ENCODE results near the gene ZXDC. TPM values are rescaled to one million over a fixed set of nuclear protein-coding genes. Genes with fewer than 3 reads are reported as not detected.

The ZXDC gene
- total and polyA plus RNA-seq, 2 experiments from 2014 or later, result 6.1 to 19.2 TPM

GRCh38 chr3:126442856-126443242 lies 32.8 kb downstream of the ZXDC start:
- Histone ChIP-seq H3K4me3 (no peak overlapping the region), H3K27me3 (replicated peaks; ENCODE audit: insufficient read depth) (no peaks in the 10 kb centered on the region), H3K4me2 (ENCODE audit: unreplicated experiment) (no peak overlapping the region), H3K79me2 (ENCODE audit: insufficient read depth) (no peaks in the 10 kb centered on the region), H3K9me2 (ENCODE audit: insufficient read depth) (no peaks in the 10 kb centered on the region), H3K27ac (no peak overlapping the region), H3K4me1 (ENCODE audit: insufficient read depth) (no peaks in the 10 kb centered on the region), H2AFZ (no peak overlapping the region), H3K9me3 (ENCODE audit: low read depth) (no peaks in the 10 kb centered on the region), H3K9ac (no peak overlapping the region), H3K36me3 (ENCODE audit: low read depth) (no peaks in the 10 kb centered on the region), H4K20me1 (ENCODE audit: insufficient read depth) (no peaks in the 10 kb centered on the region), H3F3A (ENCODE audit: insufficient read depth) (no peaks in the 10 kb centered on the region)
- no peak for DNase-seq
- TF ChIP-seq EZH2phosphoT487 (IDR thresholded peaks at IDR 0.05; ENCODE audit: insufficient read depth, low read depth), result no peak
- no peak for TF ChIP-seq EZH2 (IDR thresholded peaks at IDR 0.05; ENCODE audit: insufficient read depth, poor library complexity, severe bottlenecking)
- in situ Hi-C loops (cut with MboI), result no loop called here
- WGBS, 2 experiments (ENCODE audit: low coverage in 1 of 2, low lambda C conversion rate in 2 of 2, missing lambda C conversion rate in 2 of 2), result 84 to 86% methylated on average over 3 of the region's 3 CpGs

GRCh38 chr3:126442094-126442855 lies 33.4 kb downstream of the ZXDC start:
- no peaks in the 10 kb centered on the region for H3K36me3 ChIP-seq (ENCODE audit: low read depth)
- no peaks in the 10 kb centered on the region for H4K20me1 ChIP-seq (ENCODE audit: insufficient read depth)
- H3K9me3 ChIP-seq (ENCODE audit: low read depth), result no peaks in the 10 kb centered on the region
- no peak overlapping the region for H3K27ac ChIP-seq
- no peak overlapping the region for H3K4me2 ChIP-seq (ENCODE audit: unreplicated experiment)
- no peak overlapping the region for H3K9ac ChIP-seq
- H2AFZ ChIP-seq, result no peak overlapping the region
- H3K27me3 ChIP-seq (replicated peaks; ENCODE audit: insufficient read depth), result no peaks in the 10 kb centered on the region
- no peak overlapping the region for H3K4me3 ChIP-seq
- TF ChIP-seq EZH2phosphoT487 (IDR thresholded peaks at IDR 0.05; ENCODE audit: insufficient read depth, low read depth), result no peak
- TF ChIP-seq EZH2 (IDR thresholded peaks at IDR 0.05; ENCODE audit: insufficient read depth, poor library complexity, severe bottlenecking), result no peak
- in situ Hi-C loops (cut with MboI), result no loop called here
- no peaks in the 10 kb centered on the region for H3K79me2 ChIP-seq (ENCODE audit: insufficient read depth)
- no peaks in the 10 kb centered on the region for H3F3A ChIP-seq (ENCODE audit: insufficient read depth)
- 83 to 84% methylated on average over 13 of the region's 13 CpGs for WGBS, 2 experiments (ENCODE audit: low coverage in 1 of 2, low lambda C conversion rate in 2 of 2, missing lambda C conversion rate in 2 of 2)
- H3K9me2 ChIP-seq (ENCODE audit: insufficient read depth), result no peaks in the 10 kb centered on the region
- no peaks in the 10 kb centered on the region for H3K4me1 ChIP-seq (ENCODE audit: insufficient read depth)
- DNase-seq, result no peak

GRCh38 chr3:126441256-126441880 lies 34.3 kb downstream of the ZXDC start:
- no peak overlapping the region for H3K27ac ChIP-seq
- no peak overlapping the region for H3K4me2 ChIP-seq (ENCODE audit: unreplicated experiment)
- H3K9ac ChIP-seq, result no peak overlapping the region
- H3K79me2 ChIP-seq (ENCODE audit: insufficient read depth), result no peaks in the 10 kb centered on the region
- H2AFZ ChIP-seq, result no peak overlapping the region
- WGBS, 2 experiments (ENCODE audit: low coverage in 1 of 2, low lambda C conversion rate in 2 of 2, missing lambda C conversion rate in 2 of 2), result 90 to 92% methylated on average over 15 to 20 of the region's 20 CpGs
- no peaks in the 10 kb centered on the region for H3K36me3 ChIP-seq (ENCODE audit: low read depth)
- H3K4me3 ChIP-seq, result no peak overlapping the region
- no peaks in the 10 kb centered on the region for H3F3A ChIP-seq (ENCODE audit: insufficient read depth)
- no peak for DNase-seq
- no peaks in the 10 kb centered on the region for H3K27me3 ChIP-seq (replicated peaks; ENCODE audit: insufficient read depth)
- TF ChIP-seq EZH2 (IDR thresholded peaks at IDR 0.05; ENCODE audit: insufficient read depth, poor library complexity, severe bottlenecking), result no peak
- no peaks in the 10 kb centered on the region for H4K20me1 ChIP-seq (ENCODE audit: insufficient read depth)
- in situ Hi-C loops (cut with MboI), result no loop called here
- H3K4me1 ChIP-seq (ENCODE audit: insufficient read depth), result no peaks in the 10 kb centered on the region
- H3K9me2 ChIP-seq (ENCODE audit: insufficient read depth), result no peaks in the 10 kb centered on the region
- no peaks in the 10 kb centered on the region for H3K9me3 ChIP-seq (ENCODE audit: low read depth)

GRCh38 chr3:126440709-126440995 lies 35.0 kb downstream of the ZXDC start:
- in situ Hi-C loops (cut with MboI), result no loop called here
- no peaks in the 10 kb centered on the region for H3K9me2 ChIP-seq (ENCODE audit: insufficient read depth)
- H3K4me3 ChIP-seq, result no peak overlapping the region
- H3K27ac ChIP-seq, result no peak overlapping the region
- H3K79me2 ChIP-seq (ENCODE audit: insufficient read depth), result no peaks in the 10 kb centered on the region
- no peaks in the 10 kb centered on the region for H3F3A ChIP-seq (ENCODE audit: insufficient read depth)
- H2AFZ ChIP-seq, result no peak overlapping the region
- no peak overlapping the region for H3K4me2 ChIP-seq (ENCODE audit: unreplicated experiment)
- no peaks in the 10 kb centered on the region for H3K9me3 ChIP-seq (ENCODE audit: low read depth)
- WGBS, 2 experiments (ENCODE audit: low coverage in 1 of 2, low lambda C conversion rate in 2 of 2, missing lambda C conversion rate in 2 of 2), result 94 to 97% methylated on average over 9 of the region's 9 CpGs
- no peak for TF ChIP-seq EZH2phosphoT487 (IDR thresholded peaks at IDR 0.05; ENCODE audit: insufficient read depth, low read depth)
- TF ChIP-seq EZH2 (IDR thresholded peaks at IDR 0.05; ENCODE audit: insufficient read depth, poor library complexity, severe bottlenecking), result no peak
- H3K36me3 ChIP-seq (ENCODE audit: low read depth), result no peaks in the 10 kb centered on the region
- H3K9ac ChIP-seq, result no peak overlapping the region
- no peaks in the 10 kb centered on the region for H4K20me1 ChIP-seq (ENCODE audit: insufficient read depth)
- H3K4me1 ChIP-seq (ENCODE audit: insufficient read depth), result no peaks in the 10 kb centered on the region
- no peaks in the 10 kb centered on the region for H3K27me3 ChIP-seq (replicated peaks; ENCODE audit: insufficient read depth)
- DNase-seq, result no peak
